Stimulated activated CD4-positive, alpha-beta T cell treated with anti-CD3 and anti-CD28 coated beads, Interleukin-4, amount 100 ng/mL, for 24 hours (primary cell): Measurements from ENCODE around the gene SUGT1.
"Not testable (repeated sequence)": the region's sequence is repeated elsewhere in the genome, so short reads cannot be mapped to it uniquely, and the experiment has no call there.

ENCODE experiments used
- DNase-seq: peaks from one replicate; pipeline ENCODE4 v3.0.0-alpha.2; 2020

The SUGT1 gene

GRCh38 chr13:52652196-52652979 lies at the start of gene SUGT1:
Gene SUGT1, plus strand, starts transcription at chr13:52652836. Its CDS starts 85 bp downstream, at chr13:52652921.
- DNase-seq, result peak; percentile 96

GRCh38 chr13:52603316-52603715 lies 49.3 kb upstream of the SUGT1 start:
- not testable (repeated sequence) for DNase-seq

DNA sequence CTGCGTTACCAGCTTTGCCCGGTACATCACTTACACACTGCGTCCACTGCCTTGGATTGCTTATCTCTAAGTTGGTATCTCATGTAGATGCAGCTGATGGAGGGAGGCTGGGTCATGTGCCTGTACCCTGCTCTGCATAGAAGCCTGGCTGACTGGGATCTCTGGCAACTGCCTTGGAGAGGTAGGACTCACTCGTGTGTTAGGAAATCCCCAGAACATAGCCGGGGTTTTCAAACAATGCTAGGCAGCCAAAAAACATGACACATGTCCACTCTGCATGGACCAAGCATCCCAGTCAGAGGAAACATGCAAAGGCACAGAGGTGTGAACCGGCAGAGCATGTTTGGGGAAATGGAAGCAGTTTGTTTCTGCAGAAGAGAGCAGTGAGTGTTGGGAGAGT lies 46.5 kb upstream of the SUGT1 start:
- not testable (repeated sequence) for DNase-seq

GRCh38 chr13:52606795-52607194 lies 45.8 kb upstream of the SUGT1 start:
- not testable (repeated sequence) for DNase-seq

GRCh38 chr13:52608184-52608583 lies 44.5 kb upstream of the SUGT1 start:
- DNase-seq, result not testable (repeated sequence)

DNA sequence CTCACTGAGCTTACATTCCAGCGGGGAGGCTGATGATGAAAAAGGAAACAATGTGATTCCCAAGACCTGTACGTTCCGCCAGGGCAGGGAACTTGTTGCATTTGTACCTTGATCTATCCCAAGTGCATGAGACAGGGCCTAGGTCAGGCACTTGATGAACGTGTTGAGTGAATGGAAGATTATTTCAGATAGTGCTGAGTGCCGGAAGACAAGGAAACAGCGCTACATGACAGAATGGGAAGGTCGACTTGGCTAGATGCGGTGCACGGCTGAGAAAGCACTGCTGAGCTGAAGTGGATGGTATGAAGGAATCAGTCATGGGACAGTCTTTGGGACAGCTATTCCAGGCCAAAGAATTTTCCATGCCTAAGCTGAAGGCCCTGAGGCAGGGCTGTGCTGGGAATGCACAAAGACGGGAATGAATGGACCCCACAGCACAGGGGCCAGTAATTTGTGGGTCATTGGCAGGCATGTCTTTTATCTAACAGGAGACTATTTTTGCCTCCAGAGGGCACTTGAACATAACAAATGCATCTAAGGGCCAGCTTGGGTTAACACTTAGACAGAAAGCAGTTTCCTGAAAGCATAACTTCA lies 43.5 kb upstream of the SUGT1 start:
- DNase-seq, result not testable (repeated sequence)

DNA sequence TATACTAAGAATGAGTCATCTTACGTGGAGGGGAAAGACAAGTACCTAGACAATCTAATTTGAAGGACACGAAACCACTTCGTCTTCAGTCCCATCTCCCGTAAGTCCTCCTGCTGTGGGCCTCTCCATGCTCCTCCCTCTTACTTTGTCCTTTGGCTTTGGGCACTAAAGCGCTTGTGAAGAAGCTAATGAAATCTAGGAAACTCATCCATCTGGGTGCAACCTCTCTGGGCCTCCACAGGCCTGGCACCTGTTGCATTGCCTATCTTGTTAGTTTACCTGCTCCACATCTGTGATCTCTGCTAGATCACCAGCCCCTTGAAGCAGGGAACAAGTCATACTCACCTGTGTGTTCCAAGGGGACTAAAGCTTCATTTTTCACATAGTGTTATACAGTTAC lies 42.5 kb upstream of the SUGT1 start:
- DNase-seq, result not testable (repeated sequence)

DNA sequence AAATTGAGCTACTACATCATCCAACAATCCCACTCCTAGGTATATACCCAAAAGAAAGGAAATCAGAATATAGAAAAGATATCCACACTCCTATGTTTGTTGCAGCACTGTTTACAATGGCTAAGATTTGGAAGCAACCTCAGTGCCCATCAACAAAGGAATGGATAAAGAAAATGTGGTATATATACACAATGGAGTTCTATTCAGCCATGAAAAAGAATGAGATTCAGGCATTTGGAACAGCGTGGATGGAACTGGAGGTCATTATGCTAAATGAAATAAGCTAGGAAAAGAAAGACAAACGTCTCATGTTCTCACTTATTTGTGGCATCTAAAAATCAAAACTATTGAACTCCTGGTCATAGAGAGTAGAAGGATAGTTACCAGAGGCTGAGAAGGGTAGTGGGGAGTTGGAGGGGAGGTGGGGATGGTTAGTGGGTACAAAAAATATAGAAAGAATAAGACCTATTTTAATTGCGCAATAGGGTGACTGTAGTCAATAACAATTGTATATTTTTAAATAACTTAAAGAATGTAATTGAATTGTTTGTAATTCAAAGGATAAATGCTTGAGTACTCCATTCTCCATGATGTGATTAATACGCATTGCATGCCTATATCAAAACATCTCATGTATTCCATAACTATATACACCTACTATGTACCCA lies 37.4 kb upstream of the SUGT1 start:
- DNase-seq, result no peak

DNA sequence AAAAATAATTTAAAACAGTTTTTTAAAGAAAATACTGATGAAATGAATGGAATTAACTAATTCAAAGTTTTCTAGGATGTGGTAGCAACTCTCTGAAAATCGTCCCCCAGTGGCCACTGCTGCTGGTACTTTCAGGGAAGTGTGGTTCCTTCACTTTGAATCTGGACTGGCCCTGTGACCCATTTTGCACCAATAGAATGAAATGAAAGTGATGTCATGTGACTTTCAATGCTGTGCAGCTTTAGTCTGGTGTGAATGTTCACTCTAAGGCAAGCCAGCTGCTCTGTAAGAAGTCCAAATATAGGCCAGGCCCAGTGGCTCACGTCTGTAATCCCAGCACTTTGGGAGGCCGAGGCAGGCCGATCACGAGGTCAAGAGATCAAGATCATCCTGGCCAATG lies 36.8 kb upstream of the SUGT1 start:
- no peak for DNase-seq

DNA sequence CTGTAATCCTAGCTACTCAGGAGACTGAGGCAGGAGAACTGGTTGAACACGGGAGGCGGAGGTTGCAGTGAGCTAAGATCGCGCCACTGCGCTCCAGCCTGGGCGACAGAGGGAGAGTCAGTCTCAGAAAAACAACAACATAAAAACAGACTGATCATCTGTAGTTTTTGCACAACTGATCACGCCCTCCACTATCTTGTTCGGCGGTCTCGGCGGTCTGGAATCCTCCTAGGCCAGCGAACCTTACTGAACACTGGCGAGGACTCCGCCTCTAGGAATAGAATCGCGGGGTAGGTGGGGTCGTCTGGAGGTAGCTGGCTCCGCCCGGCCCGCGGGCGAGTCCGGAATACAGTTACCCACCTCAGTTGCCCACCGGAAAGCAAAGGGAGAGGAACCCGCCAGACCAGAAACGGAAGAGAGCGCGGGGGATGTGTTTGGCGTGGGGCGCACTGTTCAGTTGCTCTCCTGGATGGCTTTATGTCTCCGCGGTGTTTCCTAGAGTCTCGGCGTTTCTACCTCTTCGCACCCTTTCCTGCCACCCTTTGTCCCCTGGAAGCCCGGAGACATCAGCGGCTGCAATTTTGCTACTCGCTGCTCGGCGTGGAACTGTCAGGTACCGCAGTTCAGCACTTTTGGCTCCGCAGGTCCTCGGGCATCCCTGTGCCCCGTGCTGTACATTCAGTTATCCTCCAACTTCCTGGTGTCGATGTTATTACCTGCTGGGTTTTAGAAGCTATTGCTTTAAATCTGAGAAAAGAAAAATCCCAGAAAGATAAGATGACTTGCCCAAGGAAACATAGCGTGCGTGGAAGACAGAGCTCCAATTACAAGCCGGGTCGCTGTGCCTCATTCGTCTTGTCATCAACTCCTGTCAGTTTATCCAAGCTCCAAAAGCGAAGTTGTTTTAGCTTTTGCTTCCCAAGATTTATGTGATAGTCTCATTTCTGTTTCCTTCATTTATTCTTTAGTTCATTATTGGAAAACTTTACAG lies 35.3 kb upstream of the SUGT1 start:
- DNase-seq, result peak; percentile 89

DNA sequence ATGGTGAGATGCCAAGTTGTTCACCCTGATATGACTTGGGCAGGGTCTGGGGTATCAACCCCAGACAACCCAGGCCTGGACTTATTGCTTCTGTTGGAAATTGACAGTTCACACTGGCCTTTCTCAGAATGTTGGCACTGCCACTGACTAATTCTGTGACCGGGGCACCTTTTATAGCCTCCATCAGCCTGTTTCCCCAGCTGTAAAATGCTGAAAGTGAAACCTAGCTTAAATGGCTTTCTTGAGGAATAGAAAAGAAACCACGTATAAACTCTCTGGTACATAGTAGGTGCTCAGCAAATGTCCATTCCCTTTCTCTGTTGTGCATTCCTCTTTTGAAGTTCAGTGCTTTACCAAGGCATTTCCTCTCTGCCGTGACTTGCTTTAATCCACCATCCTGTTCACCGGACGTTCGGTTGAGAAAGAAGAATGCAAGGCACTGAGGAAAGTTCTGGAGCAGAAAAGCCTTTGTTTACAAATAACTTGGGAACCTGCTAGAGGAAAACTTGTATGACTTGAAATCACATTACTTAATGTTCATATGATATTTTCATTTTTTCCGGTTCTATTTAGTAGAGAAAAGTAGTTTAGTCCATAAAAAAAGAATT lies 21.4 kb upstream of the SUGT1 start:
- DNase-seq, result not testable (repeated sequence)

DNA sequence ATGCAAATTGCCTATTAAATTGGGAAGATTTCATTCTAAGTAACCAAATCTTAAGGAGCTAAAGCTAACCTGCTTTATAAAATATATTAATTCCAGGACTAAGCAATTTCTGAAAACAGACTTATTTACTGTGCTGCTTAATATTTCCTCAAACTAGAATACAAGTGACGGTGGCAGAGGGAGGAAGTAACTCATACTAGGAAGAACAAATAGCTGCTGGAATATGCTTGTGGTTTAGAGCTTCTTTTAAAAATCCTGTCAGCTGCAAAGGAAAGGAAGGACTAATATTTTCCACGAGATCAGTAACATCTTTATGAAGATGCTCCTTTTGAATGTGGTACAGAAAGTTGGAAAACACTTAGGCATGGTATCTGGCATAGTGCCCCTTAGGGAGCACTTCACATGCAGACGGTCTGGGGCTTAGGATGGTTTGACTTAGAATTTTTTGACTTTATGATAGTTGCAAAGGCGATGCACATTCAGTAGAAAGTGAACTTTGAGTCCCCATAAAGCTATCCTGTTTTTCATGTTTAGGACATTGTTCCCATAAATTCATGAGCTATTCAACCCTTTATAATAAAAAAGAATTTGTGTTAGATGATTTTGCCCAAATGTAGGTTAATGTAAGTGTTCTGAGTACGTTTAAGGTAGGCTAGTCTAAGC lies 13.8 kb upstream of the SUGT1 start:
- DNase-seq, result no peak

DNA sequence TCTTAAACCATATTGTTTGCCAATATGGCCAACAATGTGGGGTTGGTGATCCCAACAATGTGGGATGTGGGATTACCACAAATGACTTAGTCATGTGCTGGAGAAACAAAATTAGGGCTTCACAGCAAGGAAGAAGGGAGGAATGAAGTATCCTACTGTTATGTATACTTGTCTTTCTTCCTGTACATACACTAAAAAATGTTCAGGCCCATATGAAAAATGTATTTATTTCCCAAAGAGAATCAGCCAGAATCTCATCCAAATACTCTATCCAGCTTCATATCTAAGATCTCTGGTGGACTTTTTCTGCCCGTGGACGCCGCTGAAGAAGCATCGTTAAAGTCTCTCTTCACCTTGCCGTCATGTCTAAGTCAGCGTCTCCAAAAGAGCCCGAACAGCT lies 10.5 kb upstream of the SUGT1 start, which contains the start of gene HNRNPA1L2:
Gene HNRNPA1L2, plus strand, starts transcription at position 301 of the 400 bp plus-strand sequence. Its CDS starts 62 bp downstream, at position 363.
- no peak for DNase-seq

DNA sequence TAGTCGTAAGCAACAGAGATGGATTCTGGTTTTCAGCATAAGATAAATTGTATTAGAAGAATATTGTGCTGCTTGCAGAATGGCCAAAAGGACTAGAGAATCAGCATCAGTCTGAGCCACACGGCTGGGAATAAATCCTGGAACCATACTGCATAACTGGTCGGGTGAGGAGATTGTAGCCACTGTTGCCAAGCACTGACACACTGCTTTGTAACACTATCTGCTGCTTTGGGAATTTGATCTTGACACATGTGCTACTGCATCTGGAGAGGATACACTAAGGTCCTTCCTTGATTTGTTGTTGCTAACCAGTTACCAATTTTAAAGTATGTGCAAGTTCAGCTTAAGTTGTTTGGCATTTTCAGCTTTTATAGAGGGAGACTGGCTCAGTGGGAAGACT lies 8.5 kb upstream of the SUGT1 start:
- DNase-seq, result no peak

DNA sequence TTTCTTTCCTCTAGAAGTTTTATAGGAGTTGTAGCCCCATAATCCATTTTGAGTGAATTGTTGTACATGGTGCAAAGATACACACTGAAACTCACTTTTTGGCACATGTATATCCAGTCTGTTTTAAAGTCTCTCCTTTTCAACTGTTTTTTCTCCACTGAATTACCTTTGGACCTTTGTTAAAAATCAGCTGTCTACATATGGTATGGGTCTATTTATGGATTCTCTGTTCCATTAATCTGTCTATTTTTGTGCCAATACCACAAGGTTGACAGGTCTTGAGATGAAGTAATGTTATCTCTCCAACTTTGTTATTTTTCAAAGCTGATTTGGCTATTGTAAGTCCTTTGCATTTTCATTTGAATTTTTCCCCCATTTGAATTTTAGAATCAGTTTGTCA lies 5.7 kb upstream of the SUGT1 start:
- DNase-seq, result no peak

DNA sequence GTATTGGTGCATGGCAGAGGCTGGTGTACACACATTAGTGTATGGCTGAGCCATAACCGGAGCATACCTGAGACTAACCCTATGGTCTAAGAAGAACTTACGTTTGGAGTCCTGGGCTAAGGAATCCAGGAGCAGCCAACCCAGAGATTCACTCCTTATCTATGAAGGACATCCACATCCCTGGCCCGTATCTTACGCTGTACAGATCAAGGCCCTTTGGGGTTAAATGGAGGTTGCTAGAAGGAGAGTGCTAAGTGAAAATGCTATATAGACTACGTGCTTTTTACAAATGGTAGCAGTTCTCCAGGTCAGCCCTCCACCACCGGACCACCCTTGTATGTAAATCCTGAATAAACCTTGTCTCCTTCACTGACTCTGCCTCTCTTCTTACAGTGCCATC lies 1.9 kb upstream of the SUGT1 start:
- DNase-seq, result no peak

GRCh38 chr13:52651897-52652195 lies 790 bp upstream of the SUGT1 start:
- no peak for DNase-seq

- no peak for DNase-seq
Observed at GRCh38 chr13:52652980-52653303, 306 bp downstream of the SUGT1 start.

- DNase-seq, result no peak
Observed at GRCh38 chr13:52659340-52659739, 6.7 kb downstream of the SUGT1 start.

- DNase-seq, result no peak
Observed at GRCh38 chr13:52664272-52664671, 11.6 kb downstream of the SUGT1 start.

DNA sequence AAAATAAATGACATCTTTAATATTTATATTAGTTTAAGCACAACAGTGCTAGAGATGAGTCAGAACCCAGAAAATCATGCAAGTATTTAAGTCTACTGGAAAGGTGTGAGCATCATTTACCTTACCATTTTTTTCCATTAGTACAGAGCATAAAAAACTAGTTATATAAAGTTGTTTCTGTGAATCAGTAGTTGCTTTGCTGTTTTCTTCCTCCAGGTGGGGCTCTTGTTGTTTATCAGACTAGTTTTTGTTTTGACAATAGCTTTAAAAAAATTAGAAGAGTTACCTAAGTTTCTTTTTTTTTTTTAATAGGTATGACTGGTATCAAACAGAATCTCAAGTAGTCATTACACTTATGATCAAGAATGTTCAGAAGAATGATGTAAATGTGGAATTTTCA lies 12.7 kb downstream of the SUGT1 start:
- DNase-seq, result no peak

DNA sequence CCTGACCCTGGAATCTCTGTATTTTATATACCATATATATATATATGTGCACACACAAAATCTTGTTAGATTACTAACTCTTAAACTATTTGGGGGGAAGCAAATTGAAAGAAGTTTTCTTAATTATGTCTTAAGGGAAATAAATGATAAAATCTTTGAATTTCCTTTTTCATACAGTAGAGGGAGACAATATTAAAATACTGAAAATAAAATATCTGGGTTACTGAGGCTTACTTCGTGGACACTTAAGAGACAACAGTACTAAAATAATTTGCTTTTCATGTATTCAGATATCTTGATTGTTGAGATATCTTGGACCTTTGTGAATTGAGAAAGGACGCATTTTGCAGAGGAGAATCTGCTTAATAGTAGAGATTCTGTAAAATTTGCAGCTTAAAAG lies 17.0 kb downstream of the SUGT1 start:
- DNase-seq, result no peak
